ENCODE measurements around the gene ERCC4.

DNA sequence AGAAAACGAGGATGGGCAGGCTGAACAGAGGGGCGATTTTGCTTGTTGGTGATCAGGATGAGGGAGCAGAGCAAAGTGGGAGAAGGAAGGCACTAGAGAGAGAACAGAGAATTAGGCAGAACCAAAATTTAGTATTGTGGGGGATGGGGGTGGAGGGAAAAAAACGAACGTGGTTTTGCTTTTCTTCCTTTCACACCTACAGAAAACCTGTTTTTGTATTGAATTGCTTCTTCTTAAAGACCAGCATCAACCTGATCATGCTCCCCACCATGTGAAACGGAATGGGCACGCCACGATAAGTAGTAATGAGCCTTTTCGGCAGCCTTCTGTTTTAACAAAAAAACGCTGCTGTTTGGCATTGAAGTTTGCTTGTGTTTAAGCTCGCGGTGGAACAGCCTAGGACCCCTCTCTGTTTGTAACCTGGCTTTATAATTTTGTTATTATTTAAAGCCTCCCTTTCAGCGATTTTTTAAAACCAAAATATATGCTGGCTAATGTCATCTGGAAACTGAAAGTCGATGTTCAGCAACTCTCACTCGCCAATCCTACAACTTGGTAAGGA is 36.8 kb downstream of the ERCC4 start:
- TF ChIP-seq, protein P1, sequence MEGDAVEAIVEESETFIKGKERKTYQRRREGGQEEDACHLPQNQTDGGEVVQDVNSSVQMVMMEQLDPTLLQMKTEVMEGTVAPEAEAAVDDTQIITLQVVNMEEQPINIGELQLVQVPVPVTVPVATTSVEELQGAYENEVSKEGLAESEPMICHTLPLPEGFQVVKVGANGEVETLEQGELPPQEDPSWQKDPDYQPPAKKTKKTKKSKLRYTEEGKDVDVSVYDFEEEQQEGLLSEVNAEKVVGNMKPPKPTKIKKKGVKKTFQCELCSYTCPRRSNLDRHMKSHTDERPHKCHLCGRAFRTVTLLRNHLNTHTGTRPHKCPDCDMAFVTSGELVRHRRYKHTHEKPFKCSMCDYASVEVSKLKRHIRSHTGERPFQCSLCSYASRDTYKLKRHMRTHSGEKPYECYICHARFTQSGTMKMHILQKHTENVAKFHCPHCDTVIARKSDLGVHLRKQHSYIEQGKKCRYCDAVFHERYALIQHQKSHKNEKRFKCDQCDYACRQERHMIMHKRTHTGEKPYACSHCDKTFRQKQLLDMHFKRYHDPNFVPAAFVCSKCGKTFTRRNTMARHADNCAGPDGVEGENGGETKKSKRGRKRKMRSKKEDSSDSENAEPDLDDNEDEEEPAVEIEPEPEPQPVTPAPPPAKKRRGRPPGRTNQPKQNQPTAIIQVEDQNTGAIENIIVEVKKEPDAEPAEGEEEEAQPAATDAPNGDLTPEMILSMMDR (IDR thresholded peaks at IDR 0.05), result no peak
- no peak for TF ChIP-seq ZFX (IDR thresholded peaks at IDR 0.05; ENCODE audit: borderline replicate concordance)

All from 22Rv1 (cell line).